Uterus (tissue), 4 donors: Measurements from ENCODE around the gene AHI1. TPM values are rescaled to one million over a fixed set of nuclear protein-coding genes. Genes with fewer than 3 reads are reported as not detected.
"Not testable (repeated sequence)": the region's sequence is repeated elsewhere in the genome, so short reads cannot be mapped to it uniquely, and the experiment has no call there.

ENCODE experiments used
- DNase-seq, 2 donors: peaks; one replicate each; pipeline ENCODE4 v3.0.0-alpha.2; 2019 to 2020
- H3K27ac ChIP-seq, 2 donors: fragments of 200-600 bp; sonication (generic); 1 replicate in 1 of 2; 2 replicates in 1 of 2; pipeline ENCODE4 v1.5.1; 2016 to 2018
- H3K27me3 ChIP-seq, 2 donors: fragments of 200-600 bp; sonication (generic); one replicate each; pipeline ENCODE4 v1.5.1; 2018 to 2019; ENCODE audit warnings: control low read depth in 1 of 2
- H3K36me3 ChIP-seq, 2 donors: fragments of 200-600 bp; sonication (generic); one replicate each; pipeline ENCODE4 v1.5.1; 2019; ENCODE audit warnings: control low read depth in 1 of 2
- H3K4me1 ChIP-seq, 2 donors: fragments of 200-600 bp; sonication (generic); one replicate each; pipeline ENCODE4 v1.5.1; 2018 to 2019; ENCODE audit warnings: control low read depth in 1 of 2
- H3K4me3 ChIP-seq, 2 donors: fragments of 200-600 bp; sonication (generic); 1 replicate in 1 of 2; 2 replicates in 1 of 2; pipeline ENCODE4 v1.5.1; 2018 to 2019; ENCODE audit warnings: mild to moderate bottlenecking in 1 of 2
- H3K9me3 ChIP-seq, 2 donors: fragments of 200-600 bp; sonication (generic); one replicate each; pipeline ENCODE4 v1.5.1; 2019; ENCODE audit warnings: control low read depth in 1 of 2
- POLR2A ChIP-seq, 2 donors: fragments of 450-650 bp; IDR thresholded peaks; one replicate each; pipeline ENCODE4 v1.6.1; 2016; ENCODE audit warnings: antibody characterized with exemption in 2 of 2, mild to moderate bottlenecking in 1 of 2, moderate library complexity in 1 of 2
- intact Hi-C: fragments of 100-400 bp; cut with DNase I; formaldehyde crosslinking; loops from one replicate; pipeline ENCODE4 v1.15.1; 2023; ENCODE audit warnings: low total_unique reads
- total RNA-seq, 4 donors: library from RNA; depleted of rRNA in 3 of 4; stranded (reverse); fragments of >200 nt in 3 of 4; gene quantifications; one replicate each; pipeline versions ENCODE4 v1.1.0 to v1.2.4, GENCODE V29; 2014 to 2023
- TF ChIP-seq, protein P1 (sequence below), 4 experiments: fragments of 200-600 bp in 2 of 4; fragments of 450-650 bp in 2 of 4; sonication (generic) in 2 of 4; IDR thresholded peaks; one replicate each; pipeline ENCODE4 v1.5.1; 2016 to 2019; ENCODE audit warnings: antibody characterized with exemption in 4 of 4, mild to moderate bottlenecking in 2 of 4, moderate library complexity in 1 of 4
- donor health status: DM: yes; HTN: yes; CAD: no.

Gene AHI1
- total RNA-seq, 4 donors from 2014 or later = 43.5 to 85.1 (median 47.3) TPM

- no peaks in the 10 kb centered on the region for H3K27me3 ChIP-seq
- no peak overlapping the region for H3K27ac ChIP-seq
- DNase-seq = no peak
- intact Hi-C loops = no loop called here
- H3K4me1 ChIP-seq = no peaks in the 10 kb centered on the region
- H3K9me3 ChIP-seq = no peaks in the 10 kb centered on the region
- H3K4me3 ChIP-seq = no peak overlapping the region
- H3K36me3 ChIP-seq = no peaks in the 10 kb centered on the region
- TF ChIP-seq, protein P1, sequence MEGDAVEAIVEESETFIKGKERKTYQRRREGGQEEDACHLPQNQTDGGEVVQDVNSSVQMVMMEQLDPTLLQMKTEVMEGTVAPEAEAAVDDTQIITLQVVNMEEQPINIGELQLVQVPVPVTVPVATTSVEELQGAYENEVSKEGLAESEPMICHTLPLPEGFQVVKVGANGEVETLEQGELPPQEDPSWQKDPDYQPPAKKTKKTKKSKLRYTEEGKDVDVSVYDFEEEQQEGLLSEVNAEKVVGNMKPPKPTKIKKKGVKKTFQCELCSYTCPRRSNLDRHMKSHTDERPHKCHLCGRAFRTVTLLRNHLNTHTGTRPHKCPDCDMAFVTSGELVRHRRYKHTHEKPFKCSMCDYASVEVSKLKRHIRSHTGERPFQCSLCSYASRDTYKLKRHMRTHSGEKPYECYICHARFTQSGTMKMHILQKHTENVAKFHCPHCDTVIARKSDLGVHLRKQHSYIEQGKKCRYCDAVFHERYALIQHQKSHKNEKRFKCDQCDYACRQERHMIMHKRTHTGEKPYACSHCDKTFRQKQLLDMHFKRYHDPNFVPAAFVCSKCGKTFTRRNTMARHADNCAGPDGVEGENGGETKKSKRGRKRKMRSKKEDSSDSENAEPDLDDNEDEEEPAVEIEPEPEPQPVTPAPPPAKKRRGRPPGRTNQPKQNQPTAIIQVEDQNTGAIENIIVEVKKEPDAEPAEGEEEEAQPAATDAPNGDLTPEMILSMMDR (IDR thresholded peaks at IDR 0.05) = no peak
- no peak for TF ChIP-seq POLR2A (IDR thresholded peaks at IDR 0.05)
These were observed 243.1 kb downstream of the AHI1 start for GRCh38 chr6:135254471-135254870.

- no peaks in the 10 kb centered on the region for H3K4me1 ChIP-seq
- DNase-seq = no peak
- no peak overlapping the region for H3K27ac ChIP-seq
- no peaks in the 10 kb centered on the region for H3K36me3 ChIP-seq
- H3K4me3 ChIP-seq = no peak overlapping the region
- H3K27me3 ChIP-seq = no peaks in the 10 kb centered on the region
- intact Hi-C loops = no loop called here
- H3K9me3 ChIP-seq = no peaks in the 10 kb centered on the region
- no peak for TF ChIP-seq POLR2A (IDR thresholded peaks at IDR 0.05)
- TF ChIP-seq, protein P1 (IDR thresholded peaks at IDR 0.05) = no peak
These were observed 245.8 kb downstream of the AHI1 start for GRCh38 chr6:135251498-135252441.

- intact Hi-C loops = no loop called here
- no peaks in the 10 kb centered on the region for H3K36me3 ChIP-seq
- H3K9me3 ChIP-seq = no peaks in the 10 kb centered on the region
- TF ChIP-seq POLR2A (IDR thresholded peaks at IDR 0.05) = no peak
- TF ChIP-seq, protein P1 (IDR thresholded peaks at IDR 0.05) = no peak
- no peak for DNase-seq
- no peak overlapping the region for H3K27ac ChIP-seq
- H3K27me3 ChIP-seq = no peaks in the 10 kb centered on the region
- no peaks in the 10 kb centered on the region for H3K4me1 ChIP-seq
- no peak overlapping the region for H3K4me3 ChIP-seq
These were observed 246.6 kb downstream of the AHI1 start for GRCh38 chr6:135250751-135251497.

- Histone ChIP-seq H3K27me3 (no peaks in the 10 kb centered on the region), H3K27ac (no peak overlapping the region), H3K9me3 (no peaks in the 10 kb centered on the region), H3K4me3 (no peak overlapping the region), H3K36me3 (no peaks in the 10 kb centered on the region), H3K4me1 (no peaks in the 10 kb centered on the region)
- TF ChIP-seq, protein P1 (IDR thresholded peaks at IDR 0.05) = no peak
- no peak for TF ChIP-seq POLR2A (IDR thresholded peaks at IDR 0.05)
- intact Hi-C loops = no loop called here
- DNase-seq = no peak
These were observed 247.3 kb downstream of the AHI1 start for GRCh38 chr6:135250234-135250633.

- DNase-seq, intact Hi-C loops, H3K27ac ChIP-seq, H3K36me3 ChIP-seq, H3K4me3 ChIP-seq, H3K9me3 ChIP-seq, H3K4me1 ChIP-seq, H3K27me3 ChIP-seq: not testable (repeated sequence)
These were observed 251.0 kb downstream of the AHI1 start for GRCh38 chr6:135246412-135247012.
